ENCODE measurements around the gene COL4A3.

Gene COL4A3

DNA sequence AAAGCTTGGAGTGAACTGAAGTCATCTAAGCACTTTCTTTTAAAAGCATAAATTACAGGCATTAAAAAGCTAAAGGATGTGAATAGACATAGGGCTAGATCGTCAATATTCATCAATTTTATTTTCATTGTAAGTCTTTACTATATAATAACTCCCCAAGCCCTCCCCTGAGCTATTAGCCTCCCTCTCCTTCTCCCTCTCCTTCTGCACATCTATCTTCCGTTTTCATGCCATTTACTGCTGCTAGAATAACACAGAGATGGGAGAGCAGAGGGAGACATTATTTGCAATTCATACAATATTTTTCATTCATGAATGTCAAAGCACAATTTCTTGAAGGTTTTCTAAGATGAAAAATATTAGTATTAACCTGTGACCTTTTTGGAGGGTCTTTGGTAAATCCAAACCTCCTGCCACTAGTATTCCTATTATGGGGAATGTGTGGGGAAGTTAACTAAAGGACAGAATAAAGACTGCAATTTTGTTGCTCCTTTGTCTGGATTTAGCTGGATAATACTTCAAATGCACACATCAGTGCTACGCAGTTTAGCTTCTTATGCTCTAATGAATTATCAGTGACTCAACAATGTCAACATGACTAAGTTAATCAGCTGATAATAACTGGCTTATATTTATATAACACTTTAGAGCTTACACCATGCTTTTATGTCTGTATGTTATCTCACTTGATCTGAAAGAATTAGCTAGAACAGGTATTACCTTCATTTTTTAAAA, 132.4 kb downstream of the COL4A3 start:
- DNase-seq, result no peak

DNA sequence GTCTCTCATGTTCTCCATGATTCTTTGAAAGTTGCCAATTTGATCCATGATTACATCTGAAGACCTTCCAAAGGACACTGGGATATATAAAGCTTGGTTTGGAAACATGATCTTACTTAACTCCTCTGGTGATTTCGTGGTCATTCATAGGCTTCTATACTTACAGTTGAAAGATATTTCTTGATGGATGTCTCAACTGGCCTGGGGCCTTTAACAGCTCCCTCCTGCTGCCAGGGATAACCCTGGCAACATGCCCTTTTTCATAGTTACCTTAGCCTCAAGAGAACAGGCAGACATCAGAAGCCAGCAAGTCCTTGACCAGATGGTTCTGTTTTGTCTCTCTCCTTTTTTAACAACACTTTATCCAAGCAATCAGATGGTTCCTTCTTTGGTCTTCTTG, 137.1 kb downstream of the COL4A3 start:
- DNase-seq, result no peak

DNA sequence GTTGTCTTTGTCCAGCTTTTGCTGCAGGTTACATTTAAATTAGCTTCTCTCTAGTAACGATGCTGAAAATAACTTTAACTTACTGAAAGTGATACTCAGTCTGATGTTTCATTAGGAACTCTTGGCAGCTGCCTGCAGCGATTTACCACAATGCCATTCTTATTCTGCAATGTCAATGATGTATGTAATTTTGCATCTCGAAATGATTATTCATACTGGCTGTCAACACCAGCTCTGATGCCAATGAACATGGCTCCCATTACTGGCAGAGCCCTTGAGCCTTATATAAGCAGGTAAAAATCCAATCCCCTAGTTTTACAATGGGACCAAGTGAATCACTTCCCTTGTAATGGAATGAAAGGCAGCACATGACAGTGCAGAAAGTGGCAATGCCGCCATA, 144.4 kb downstream of the COL4A3 start:
- no peak for DNase-seq

DNA sequence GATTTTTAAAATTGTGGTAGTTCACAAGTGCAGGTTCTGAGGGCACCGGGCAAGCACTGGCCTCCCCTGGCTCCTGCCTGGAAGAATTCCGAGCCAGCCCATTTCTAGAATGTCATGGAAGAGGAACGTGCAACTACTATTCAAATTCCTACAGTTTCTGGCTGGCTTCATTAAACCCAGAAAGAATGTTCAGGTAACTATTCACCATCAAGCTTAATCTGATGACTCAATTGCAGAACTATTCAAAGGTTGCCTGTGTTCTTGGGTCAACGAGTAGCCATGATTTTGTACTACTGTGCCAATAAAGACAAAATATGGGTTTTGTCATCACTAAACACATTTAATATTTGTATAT, 146.3 kb downstream of the COL4A3 start:
- DNase-seq, result no peak

DNA sequence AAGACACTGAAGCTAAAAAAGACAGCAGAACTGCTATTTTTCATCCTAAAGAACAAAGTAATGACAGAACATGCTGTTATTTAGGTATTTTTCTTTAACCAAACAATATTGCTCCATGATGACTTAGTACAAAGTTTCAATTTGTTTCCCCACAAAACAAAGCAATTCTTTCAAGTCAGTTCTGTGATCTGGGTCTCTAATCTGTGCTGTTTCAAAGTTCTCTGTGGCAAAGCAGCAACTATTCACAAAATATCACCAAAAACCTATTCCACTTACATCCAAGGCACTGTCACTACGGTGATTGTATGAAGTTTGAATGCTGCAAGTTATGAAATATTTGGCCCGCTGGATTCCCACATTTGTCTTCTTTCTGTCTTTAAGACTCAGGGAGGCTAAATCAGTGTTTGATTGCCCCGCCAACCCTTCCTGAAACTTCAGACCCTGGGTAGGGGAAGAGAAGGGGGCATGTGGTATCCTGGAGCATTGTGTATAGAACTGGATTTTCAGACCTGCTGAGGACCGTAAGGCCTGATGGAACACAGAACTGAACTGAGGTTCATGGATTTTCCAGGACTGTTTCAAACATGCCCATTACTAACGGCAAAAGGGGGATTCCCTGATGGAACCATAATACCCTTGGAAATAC, 147.6 kb downstream of the COL4A3 start:
- DNase-seq, result no peak

DNA sequence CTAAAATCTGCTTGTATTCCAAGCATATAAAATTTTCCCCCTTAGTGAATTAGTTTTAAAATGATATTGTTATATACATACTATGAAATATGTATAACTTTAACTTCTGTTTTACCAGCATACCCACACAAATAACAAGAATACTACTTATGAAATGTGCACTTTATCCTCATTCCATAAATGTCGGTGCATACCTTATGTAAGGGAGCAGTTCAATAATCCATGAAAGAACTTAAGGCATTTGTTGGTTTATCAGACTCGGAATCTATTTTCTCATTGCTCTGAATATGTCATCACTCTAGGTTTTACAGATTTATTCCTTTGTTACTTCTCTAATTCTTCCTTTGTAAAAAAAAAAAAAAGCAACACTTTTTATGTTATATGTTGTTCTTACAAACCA, 148.2 kb downstream of the COL4A3 start:
- no peak for DNase-seq

DNA sequence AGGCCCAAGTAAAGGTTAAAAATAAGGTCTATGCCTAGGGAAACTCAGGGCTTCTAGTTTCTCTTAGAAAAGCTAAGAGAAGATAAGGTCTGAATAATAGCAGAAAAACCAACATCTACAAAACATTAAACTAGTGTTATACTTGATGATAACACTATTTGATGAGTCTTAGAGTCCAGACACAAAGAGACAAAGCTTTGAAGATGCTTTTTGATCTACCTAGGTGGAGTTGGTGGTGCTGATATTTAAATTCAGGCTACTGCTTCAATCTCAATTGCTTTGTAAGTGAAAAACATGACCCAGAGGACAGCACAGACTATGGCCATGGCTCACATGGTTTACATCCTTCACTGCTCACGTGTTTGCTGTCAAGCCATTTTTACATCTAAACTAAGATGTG, 148.9 kb downstream of the COL4A3 start:
- no peak for DNase-seq

DNA sequence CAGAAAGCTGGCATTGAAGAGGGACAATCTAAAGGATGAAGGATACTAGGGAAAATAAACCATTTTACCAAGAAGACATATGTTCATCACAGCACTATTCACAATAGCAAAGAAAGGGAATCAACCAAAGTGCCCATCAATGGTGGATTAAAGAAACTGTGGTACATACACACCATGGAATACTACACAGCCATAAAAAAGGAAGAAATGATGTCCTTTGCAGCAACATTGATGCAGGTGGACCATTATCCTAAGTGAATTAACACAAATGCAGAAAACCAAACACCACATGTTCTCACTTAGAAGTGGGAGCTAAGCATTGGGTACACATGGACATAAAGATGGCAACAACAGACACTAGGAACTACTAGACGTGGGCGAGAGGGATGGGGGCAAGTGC, 153.4 kb downstream of the COL4A3 start:
- DNase-seq, result no peak

DNA sequence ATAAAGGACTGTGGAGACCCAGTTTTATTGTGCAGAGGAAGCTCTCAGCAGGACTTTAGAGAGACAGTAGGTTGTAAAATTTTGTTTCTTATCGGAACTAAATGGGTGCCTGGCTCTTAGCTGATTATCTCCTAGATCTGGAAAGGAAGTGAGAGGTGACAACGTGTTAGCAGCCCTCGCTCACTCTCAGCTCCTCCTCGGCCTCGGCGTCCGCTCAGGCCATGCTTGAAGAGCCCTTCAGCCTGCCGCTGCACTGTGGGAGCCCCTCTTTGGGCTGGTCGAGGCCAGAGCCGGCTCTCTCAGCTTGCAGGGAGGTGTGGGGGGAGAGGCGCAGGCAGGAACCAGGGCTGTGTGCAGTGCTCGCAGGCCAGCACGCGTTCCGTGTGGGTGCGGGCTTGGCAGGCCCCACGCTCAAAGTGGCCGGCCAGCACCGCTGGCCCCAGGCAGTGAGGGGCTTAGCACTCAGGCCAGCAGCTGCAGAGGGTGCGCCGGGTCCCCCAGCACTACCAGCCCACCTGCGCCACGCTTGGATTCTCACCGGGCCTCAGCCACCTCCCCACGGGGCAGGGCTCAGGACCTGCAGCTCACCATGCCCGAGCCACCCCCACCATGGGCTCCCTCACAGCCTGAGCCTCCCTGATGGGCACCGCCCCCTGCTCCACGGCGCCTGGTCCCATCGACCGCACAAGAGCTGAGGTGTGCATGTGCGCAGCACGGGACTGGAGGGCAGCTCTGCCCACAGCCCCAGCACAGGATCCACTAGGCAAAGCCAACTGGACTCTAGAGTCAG, 156.1 kb downstream of the COL4A3 start:
- DNase-seq, result no peak

DNA sequence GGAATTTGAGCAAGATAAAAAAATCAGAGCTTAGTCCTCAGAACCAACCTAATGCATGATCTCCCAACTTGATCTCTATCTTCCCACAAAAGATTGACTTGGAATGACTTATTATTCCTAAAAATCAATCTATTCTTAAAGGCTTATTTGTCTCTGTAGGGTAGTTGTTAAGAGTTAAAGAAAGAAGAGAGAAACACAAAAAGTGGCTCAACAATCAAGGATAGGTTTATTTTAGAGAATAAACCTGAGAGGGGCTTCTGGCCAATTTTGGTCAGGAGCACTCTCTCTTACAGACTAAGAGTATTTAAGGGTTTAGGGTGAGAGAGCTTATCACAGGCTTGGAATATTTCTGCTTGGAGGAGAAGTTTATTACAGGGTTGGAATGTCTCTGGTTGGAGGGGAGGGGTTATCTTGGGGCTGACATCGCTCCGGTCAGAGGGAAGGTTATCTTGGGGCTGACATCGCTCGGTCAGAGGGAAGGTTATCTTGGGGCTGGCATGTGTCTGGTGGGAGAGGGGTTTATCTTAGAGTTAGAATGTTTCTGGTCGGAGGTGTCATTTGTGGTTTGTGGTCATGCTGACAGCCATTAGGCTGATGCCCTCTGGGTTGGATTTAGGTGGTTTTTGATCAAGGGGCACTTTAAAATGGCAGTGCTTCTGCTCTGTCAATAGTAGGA, 158.2 kb downstream of the COL4A3 start:
- no peak for DNase-seq

DNA sequence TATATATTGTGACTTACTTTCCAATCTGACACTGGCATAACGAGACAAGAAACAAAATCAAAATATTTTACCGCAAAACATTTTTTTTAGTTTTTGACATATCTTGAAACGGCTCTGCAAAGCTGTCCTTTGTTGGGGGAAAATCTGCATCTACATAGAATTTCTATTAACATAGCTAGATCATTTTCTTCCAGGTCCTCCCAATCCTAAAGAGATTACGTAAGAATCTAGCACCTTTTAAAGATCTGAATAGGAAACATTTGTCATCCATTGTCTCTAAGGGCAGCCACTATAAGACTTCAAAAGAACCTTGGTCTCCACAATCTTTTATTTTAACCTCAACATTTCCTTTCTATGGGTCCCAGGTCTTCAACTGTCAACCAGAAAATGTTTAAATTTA, 159.4 kb downstream of the COL4A3 start:
- DNase-seq, result no peak

DNA sequence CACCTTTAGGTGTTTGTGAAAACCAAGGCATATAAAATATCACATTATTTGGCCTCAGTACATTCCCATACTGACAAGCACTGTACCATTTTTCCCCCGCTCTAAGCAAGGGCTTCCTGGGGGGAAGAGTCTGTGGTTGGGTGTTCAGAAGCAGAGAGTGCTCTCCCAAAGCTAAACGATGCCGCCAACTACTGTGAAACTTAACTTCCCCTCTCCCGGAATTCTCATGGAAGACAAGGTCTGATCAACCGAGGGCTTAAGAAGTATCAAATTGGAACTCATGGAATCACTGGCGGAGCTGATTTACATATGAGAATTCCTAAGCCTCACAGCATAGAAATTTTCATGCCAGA, 160.2 kb downstream of the COL4A3 start:
- DNase-seq, result no peak

DNA sequence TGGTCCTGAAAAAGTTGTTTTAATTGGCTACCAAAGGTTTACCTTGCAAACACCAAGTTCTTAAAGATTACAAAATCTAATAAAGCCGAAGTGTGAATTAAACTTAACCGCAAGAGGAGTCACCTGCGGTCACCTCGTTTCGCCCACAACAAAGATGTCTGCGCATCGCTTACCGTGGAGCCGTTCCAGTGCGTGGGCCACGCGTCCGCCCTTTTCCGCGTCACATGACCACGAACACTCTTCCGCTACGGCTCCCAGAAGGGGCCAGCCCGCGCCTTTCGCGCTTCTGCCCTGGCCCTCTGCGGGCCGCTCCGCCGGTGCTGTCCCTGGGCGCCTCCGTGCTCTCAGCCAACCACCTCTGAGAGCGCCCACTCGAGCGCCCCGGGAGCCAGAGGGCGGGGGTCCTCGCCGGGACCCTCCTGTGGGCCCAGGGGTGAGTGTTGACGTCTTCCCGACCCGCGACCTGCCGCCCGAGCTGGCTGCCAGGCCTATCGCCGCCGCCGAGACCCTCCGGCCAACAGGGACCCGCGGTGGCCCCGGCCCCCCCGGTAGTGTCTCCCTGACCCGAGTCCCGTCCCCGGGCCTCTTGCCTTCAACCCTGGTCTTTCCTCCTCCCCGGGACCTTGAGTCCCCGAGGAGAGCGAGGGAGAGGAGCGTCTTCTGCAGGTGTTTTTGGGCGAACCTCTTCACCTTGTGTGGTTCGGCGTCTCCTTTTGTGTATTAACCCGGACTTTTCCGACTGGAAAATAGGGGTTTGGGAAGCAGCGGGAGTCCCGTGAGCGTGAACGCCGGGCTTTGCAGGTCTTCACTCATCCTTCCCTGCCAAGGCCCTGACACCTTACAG, 160.8 kb downstream of the COL4A3 start, which contains the start of gene MFF:
TSS of gene MFF (plus strand) at position 257 of the 844 bp plus-strand sequence. CDS start 5,415 bp downstream, outside the sequence.
- DNase-seq, result peak; percentile 94

DNA sequence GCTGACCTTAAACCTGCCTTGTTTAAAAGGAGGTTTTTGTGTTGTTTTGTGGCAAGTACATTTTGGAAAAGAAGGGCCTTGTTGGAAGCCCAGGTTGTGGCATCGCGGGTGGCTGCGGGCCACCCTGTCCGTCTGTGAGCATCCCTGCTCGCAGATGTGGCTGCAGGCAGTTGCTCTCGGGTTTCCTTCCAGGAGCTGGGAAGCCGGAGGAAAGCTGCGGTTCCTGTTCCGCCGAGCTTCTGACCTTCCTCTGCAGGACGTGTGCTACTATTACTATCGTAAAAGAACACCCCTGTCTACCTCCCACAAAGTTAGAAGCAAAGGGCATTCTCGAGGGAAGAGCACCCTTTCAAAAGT, 161.4 kb downstream of the COL4A3 start:
- DNase-seq, result no peak

DNA sequence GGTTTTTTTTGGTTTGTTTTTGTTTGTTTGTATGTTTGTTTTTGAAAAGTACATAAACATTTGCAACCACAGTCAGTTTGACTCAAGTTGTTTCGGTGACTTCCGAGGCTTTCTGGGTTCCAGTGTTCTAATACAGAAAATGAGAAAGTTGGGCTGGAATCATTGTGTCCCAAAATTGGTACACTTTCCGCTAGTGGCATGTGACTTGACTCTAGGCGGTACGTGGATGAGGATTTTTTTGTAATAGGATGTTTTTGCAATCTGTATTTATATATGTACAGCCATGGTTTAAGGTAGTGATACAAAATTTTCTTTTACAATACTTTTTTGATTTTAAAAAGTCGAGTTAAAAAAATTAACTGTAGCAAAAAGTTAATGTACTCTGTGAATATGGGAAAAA, 162.4 kb downstream of the COL4A3 start:
- DNase-seq, result no peak

DNA sequence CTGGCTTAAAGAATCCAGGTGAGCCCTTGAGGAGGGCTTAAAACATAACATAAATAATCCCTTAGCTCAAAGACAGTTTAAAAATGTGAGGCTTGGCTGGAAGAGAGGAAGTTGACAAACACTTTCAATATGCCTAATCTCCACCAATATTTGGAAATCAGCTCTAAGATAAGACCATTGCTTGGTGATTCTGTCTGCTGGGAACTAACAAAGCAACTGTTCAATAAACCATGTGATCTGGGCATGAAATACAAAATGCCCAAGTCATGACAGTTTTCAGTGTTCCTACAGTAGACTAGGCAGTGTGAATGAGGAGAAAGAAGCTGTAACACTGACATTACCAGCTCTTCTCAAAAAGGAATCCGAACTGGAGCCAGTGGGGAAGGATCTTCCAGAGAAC, 171.3 kb downstream of the COL4A3 start:
- no peak for DNase-seq

DNA sequence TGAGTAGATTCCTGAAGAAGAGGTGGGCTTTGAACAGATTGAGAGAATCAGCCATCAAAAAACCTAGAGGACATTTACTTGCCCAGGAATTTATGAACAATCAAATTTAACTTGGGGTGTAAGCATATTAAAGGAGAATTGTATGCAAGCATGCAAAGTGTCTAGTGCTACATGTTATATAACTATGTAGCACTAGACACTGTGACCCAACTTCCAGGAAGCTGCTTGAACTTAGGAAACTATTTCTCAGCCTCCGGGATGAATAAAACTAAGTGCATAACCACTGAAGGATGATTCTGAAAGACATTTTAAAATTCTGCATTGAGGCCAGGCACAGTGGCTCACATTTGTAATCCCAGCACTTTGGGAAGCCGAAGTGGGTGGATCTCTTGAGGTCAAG, 173.0 kb downstream of the COL4A3 start:
- DNase-seq, result no peak

DNA sequence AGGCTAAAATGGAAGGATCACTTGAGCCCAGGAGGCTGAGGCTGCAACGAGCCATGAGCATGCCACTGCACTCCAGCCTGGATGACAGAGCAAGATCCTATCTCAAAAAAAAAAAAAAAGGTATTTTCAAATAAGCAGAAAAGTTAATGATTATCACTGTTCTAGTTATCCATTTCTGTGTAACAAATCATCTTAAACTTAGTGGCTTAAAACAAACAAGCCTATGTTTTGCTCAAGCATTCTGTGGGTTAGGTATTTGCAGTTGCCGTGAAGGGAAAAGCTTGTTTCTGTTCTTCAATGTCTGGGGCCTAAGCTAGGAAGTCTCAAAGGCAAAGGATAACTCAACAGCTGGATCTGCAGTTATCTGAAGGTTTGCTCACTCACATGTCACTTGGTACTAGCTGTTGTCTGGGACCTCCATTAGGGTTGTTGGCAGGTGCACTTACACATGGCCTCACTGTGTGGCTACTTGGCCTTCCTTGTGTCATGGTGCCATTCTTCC, 174.7 kb downstream of the COL4A3 start:
- DNase-seq, result no peak

DNA sequence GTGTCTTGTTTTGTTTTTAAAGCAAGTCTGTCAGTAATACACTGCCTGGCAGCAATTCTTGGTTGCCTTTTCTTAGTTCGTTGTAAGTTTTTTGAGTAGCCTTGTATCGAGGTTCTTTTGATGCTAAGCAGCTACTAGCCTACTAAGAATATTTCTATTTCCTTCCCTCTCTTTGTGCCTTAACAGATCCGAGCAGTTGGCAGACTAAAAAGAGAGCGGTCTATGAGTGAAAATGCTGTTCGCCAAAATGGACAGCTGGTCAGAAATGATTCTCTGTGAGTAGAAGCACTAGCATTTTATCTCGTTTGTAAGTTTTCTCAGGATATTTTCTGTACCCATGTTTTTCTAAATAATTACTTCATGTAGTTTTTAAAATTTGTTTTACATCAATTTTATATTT, 175.7 kb downstream of the COL4A3 start:
- DNase-seq, result no peak

DNA sequence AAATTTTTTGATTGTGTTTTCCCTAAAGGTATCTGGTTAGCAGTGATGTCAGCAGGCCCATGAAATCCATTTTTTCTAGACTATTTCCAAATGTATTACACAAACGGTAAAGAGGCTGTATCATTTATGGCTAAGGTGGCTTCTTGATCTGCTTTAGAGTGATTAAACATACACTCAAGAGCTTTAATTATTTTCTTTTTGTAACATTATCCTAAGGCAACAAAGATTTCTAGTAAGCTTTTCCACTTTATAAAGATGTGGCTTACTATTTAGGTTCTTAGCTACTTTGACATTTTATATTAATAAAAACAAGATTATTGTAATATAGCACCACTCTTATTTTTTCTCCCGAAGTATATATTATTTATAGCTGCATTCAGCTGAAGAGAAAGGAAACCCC, 177.1 kb downstream of the COL4A3 start:
- no peak for DNase-seq

DNA sequence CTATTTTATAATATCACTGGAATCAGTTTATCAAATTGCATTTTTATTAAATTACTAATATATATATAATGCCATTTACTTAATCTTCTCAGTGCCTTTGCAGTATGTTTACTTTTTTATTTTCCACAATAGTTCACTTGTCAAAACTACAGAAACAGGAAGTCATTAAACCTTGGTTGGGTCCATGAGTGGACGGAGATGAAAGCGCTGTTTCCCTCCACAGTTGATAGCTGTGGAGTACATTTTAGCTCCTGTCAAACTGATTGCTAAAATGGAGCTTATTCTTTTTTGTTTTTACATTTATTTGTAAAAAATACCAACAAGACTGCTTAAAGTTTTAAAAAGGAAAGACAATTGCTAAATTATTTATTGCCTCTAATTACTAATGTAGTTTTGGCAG, 179.8 kb downstream of the COL4A3 start:
- DNase-seq, result no peak

DNA sequence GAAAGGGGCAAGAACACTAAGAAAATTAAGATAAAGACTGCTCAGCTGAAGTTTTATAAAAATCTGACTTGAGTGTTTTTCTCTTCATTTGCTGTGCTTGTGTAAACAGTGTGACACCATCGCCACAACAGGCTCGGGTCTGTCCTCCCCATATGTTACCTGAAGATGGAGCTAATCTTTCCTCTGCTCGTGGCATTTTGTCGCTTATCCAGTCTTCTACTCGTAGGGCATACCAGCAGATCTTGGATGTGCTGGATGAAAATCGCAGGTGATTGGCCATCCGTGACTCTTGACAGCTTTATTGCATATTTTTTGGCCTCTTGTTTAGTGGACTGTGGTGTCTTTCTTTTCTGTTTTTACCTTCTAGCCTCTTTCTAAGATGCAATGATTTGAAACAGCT, 182.7 kb downstream of the COL4A3 start:
- no peak for DNase-seq

DNA sequence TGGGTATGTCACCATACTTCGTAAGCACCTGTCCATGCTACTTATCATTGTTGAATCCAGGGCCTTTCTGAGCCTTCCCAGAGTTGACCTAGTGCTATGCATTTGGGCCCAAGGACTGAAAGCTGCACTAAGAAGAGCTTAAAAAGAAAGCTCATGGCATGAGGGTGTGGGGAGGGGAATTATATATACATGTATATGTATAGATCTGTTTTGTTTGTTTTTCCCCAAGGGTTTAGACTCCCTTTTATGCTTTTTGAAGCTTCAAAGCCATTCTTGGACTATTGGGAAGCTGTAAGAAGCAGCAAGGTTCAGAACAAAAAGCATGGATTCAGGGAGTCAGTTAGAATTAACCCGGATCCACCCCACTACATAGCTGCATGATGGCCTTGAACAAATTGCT, 183.9 kb downstream of the COL4A3 start:
- DNase-seq, result no peak

Data from activated naive CD4-positive, alpha-beta T cell treated with anti-CD3 and anti-CD28 coated beads, Interleukin-2, amount 50 U/mL, for 16 hours (primary cell).